ENCODE results near the gene PEX3.
"Not testable (repeated sequence)": the region's sequence is repeated elsewhere in the genome, so short reads cannot be mapped to it uniquely, and the experiment has no call there.

PEX3 gene

DNA sequence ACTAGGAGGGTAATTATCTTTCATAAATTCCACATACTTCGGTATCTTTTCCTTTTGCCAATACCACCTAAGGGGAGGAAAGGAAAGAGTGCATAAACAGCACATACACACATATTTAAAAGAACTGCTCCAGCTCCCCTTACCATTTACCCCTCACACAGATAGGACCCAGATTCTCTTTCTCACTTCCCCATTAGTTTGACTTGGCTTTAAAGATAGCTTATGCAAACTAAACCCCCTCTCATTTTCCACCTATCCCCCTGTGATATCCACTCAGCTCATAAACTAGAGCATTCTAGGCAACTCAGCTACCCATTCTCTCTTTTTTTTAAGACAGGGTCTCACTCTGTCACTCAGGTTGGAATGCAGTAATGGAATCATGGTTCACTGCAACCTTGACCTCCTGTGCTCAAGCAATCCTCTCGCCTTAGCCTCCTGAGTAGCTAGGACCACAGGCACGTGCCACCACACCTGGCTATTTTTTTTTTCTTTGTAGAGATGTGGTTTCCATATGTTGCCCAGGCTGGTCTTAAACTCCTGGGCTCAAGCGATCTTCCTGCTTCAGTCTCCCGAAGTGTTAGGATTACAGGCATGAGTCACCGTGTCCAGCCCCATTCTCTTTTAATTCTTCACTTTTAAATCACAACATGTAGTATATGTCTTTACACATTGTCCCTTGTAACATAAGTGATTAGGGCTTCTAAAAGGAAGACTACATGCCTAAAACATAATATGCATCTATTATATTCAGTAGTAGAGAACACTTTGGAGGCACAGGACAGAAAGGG, 56.9 kb downstream of the PEX3 start:
- DNase-seq = no peak

DNA sequence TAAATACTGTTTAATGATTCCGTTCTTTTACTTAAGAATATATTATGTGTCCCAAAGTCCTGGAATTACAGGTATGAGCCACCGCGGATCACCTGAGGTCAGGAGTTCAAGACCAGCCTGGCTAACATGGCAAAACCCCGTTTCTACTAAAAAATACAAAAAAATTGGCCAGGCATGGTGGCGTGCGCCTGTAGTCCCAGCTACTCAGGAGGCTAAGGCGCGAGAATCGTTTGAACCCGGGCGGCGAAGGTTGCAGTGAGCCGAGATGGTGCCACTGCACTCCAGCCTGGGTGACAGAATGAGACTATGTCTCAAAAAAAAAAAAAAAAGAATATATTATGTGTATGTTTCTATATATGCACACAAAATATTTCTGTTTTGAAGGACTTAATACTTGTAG, 59.7 kb downstream of the PEX3 start:
- not testable (repeated sequence) for DNase-seq

- DNase-seq = no peak
Measured at GRCh38 chr6:143510991-143511891, 60.6 kb downstream of the PEX3 start, which contains the start of gene FUCA2. TSS of gene FUCA2 (minus strand) at chr6:143511720. CDS start at chr6:143511634, 86 bp downstream.

DNA sequence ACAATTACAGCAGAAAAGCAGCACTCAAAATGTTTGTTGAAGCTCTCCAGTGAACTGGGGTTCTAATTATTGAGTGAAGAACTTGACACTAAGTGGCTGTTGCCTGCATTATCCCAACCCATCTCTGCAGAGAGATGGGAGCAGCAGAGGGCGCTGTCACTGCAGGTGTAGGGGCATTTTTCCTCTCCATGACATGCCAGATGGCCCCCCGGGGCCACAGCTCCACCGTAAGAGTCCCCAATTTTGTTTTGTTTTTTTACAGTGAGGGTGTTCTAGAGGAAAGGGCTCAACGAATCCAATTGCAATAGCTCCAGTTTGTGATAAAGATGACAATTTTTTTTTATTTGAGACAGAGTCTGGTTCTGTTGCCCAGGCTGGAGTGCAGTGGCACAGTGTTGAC, 62.8 kb downstream of the PEX3 start:
- DNase-seq = peak in 1 of 2 experiments; percentile 91

GRCh38 chr6:143515061-143515760, 64.6 kb downstream of the PEX3 start:
- DNase-seq = no peak

- no peak for DNase-seq
Measured at GRCh38 chr6:143515766-143516355, 65.3 kb downstream of the PEX3 start.

DNA sequence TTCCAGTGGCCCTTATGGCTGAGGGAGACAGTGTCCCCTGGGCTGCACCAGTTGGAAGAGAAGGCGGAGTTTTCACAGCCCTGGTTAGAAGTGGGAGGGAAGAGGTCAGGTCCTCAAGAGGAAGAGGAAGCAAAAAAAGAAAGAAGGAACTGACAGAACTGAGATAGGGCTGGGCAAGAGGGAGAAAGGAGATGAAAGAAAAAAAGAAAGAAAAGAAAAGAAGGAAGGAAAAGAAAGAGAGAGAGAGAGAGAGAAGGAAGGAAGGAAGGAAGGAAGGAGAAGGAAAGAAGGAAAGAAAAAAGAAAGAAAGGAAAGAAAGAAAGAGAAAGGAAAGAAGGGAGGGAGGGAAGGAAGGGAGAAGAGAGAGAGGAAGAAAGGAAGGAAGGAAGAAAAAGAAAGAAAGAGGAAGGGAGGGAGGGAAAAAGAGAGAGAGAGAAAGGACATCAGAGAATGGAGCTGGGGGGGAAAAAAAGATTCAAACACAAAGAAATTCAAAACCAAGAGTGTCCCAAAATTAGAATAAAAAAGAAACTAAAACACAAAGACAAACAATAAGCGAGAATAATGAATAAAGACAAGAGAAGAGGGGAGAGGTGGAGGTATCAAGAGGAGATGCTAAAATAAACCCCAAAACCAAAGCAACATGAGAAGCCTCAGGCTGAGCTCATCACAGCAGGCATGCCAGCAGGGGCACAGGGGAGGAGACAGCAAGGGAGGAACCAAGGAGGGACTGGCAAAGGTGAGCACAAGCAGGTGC, 66.3 kb downstream of the PEX3 start:
- DNase-seq = no peak

GRCh38 chr6:143517447-143517773, 66.8 kb downstream of the PEX3 start:
- DNase-seq = no peak

DNA sequence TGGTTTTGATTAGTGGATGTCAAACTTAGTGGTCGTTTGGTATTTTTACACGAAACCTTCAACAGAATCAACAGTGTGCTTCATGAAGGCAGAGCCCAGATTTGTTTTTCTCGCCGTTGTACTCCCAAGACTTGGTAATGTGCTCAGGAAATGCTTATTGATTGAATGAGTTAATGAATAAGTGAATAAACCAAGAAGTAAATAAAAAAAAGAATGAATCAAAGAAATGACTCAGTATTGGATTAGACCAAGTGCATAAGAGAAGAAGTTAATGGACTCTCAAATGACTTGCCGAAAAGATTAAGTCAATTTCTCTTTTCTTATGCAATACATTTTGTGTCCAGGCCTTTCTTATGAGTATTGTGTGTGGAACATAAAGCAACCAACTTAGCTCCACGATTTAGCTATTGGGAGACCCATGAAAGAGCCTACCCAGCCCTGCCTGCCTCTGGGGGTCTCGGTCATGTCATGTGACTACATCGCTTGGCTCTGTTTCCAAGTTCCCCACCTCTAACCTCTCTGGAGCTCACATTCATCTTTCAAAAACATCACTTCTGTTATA, 71.5 kb downstream of the PEX3 start:
- DNase-seq = no peak

DNA sequence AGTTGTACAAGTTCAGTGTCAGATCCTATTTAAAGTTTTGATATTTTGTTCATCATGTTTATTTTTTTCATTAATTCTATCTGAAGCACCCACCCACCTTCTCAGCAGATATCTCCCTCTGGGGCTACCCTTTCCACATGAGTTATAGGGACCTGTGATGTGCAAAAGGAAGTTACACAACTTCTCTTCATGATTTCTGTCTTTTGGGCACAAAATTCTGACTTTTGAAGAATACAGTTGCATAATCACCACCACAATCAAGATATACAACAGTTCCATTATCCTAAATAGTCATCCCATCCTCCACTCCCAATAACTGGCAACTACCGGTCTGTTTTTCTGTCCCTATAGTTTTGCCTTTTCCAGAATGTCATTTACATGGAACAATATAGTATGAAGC, 74.8 kb downstream of the PEX3 start:
- DNase-seq = no peak

- DNase-seq = no peak
Measured at GRCh38 chr6:143527677-143528076, 77.1 kb downstream of the PEX3 start.

DNA sequence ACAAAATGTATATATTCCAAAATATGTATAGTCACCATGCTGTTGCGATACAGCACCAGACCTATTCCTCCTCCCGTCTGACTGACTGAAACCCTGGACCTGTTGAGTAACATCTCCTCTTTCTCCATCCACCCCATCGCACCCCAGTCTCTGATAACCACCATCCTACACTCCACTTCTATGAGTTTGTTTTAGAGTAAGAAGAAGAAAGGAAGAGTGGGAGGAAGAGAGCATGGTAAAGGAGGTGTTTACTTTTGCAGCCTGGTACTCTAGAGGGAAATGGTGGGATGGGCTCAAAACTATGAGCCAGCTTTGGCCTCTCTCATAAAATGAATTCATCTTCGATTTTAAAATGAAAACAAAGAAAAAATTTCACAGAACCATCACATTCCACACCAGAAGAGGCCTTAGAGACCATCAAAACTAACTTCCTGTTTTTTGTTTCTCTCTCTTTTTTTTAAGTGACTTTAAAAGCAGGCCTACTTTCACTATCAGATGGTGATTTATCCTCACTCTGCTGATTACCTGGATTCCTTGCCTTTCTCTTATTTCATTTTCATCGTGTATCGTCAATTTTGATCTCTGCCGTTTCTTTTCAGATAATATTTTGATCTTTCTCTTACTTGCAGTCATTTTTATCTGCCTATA, 77.7 kb downstream of the PEX3 start:
- no peak for DNase-seq

DNA sequence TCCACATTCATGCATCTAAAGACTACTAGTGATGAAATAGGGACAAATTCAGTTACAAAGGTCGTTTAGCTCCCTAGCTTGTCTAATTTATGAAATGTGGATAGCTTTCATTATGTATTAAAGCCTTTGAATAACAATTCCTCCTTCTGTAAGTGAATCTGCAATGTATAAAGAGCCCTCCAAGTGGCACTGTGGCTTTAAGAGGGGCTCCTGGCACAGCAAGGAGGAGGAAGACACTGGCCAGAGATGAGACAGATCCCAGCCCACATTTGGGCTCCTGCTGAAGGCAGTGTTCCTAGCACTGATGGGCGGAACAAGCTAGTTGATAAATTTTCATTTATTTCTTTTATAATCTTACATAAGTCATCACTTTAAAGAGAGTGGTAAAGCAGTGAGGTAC, 78.5 kb downstream of the PEX3 start:
- DNase-seq = no peak

DNA sequence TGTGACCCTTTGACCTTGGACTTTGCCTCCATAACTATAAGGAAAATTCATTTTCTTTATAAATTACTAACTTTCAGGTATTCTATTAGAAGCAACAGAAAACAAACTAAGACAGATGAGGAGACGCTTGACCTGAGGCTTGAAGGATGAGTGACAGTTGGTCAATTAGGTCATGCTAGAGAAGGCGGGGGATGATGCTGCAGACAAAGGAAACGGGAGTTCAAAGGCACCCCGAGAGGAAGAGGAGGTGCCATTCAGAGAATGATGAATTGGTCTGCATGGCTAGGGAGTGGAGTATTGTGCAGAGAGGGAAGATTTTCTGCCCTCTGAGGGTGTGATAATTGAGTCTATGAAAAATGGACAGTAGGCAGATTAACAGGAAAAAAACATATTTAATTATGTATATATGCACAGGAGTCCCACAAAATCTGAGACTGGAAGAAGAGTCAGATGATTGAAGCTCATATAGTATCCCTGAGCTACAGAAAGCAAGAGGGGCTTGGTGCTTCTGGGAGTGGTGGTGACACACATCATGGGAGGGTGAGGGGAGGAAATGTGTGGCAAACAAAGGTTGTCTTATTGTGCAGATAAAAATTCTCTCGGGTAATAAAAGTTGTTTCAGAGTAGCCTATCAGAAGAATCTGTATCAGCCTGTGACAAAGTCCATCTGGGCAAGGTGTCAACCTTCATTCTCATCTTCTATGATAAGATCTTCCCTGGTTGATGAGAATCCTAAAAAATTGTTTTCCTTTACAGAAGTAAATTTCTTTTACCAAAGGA, 81.3 kb downstream of the PEX3 start:
- DNase-seq = no peak

- no peak for DNase-seq
Measured at GRCh38 chr6:143535189-143535614, 84.6 kb downstream of the PEX3 start.

DNA sequence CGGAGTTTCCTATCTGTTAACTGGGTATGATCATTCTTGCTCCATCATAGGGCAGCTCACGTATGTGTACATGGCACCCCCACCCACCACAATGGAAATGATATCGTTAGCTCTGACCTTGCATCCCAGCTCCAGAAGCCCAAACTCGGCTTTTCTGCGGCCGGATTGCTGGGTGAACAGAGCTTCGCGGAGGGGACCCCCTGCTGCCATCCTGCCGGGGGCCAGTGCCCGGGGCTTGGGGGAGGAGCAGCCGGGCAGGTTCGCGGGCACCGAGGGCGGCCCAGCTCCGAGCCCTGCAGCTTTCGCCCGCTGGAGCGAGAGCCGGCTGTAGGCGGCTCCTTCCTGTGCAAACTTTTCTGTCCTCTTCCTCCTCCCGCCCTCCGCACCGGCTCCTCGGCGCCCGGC, 85.9 kb downstream of the PEX3 start:
- DNase-seq = no peak

DNA sequence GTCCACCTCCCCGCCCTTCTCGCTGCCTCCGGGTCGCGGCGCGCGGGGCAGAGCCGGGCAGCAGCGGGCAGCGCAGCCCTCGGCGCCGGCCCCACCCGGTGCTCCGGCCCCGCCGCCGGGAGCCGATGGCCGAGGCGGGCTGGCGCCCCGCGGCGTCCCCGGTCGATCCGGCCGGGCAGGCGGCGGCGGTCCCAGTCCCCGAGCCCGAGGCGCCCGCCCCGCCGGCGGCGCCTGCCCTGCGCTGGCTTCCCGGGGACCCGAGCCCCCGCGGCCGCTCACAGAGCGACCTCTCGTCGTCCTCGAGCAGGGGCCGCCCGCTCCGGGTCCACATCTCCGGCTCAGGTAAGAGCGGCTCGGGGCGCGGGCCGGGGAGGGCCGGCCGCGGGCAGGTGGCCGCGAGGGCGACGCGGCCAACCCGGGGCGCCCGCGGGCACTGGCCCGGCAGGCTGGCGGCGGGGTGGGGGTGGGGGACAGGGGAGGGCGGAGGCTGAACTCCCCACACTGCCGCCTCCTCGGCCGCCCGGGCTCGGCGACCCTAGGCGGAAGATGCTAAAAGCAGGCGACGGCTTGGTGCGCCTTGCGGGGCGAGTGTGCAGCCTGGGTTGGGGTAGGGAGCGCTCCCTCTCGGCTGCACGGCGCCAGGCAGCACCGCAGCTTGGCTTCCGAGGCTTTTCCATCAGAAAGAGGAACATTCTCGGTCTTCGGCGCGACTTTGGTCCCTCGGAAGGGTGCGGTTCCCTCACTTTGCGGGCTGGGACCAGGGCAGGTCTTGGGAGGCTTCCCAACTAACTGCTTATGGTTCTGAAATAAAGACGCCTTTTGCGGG, 86.5 kb downstream of the PEX3 start:
- no peak for DNase-seq

DNA sequence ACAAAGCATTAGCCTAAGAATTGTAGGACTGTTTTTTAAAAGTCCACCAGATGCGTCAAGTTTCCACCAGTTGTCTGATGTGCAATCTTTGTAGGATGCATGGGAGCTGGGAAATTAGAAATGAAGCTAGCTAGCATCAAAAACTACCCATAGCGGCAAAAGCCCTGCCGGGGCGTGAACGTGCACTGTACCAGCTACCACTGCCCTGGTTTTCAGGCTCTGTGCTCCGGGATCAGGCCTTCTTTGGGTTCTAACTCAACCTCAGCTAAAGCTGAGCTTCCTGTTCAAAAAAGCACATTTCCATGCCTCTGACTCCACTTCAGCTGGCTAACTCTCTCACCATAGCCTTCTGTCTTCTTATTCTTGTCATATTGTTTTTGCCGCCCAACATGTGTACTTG, 87.8 kb downstream of the PEX3 start:
- DNase-seq = no peak

DNA sequence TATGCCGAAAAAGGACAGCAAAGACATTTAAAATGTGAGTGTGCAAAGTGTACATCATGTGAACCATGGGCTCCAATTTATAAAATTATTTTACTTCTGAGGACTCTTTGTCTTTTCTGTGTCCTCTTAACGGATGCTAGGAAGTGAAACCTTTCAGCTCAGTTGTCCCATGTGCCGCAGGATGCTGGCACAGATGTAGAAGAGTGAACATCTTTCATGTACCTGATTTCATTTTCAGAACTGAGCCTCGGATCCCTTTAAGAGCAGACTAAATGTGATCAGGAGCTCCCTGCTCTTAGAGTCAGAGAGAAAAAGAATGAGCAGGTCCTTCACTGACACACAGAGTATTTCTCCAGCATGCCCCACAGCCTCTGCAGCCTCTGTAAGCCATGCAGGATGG, 88.5 kb downstream of the PEX3 start:
- no peak for DNase-seq

GRCh38 chr6:143539734-143540133, 89.1 kb downstream of the PEX3 start:
- DNase-seq = no peak

Data from NCI-H187 (cell line).